VCaP (cell line): ENCODE measurements around the gene EML4.
"Not testable (repeated sequence)": the region's sequence is repeated elsewhere in the genome, so short reads cannot be mapped to it uniquely, and the experiment has no call there.

Experiments
- H3K27ac ChIP-seq: fragments of 450-650 bp; 2 replicates; pipeline ENCODE4 v1.5.1; 2017
- TF ChIP-seq, protein P1 (sequence below): fragments of 450-650 bp; conservative IDR thresholded peaks from 2 replicates; pipeline ENCODE4 v1.5.1; 2017; ENCODE audit warnings: mild to moderate bottlenecking, moderate library complexity

EML4 gene, protein sequence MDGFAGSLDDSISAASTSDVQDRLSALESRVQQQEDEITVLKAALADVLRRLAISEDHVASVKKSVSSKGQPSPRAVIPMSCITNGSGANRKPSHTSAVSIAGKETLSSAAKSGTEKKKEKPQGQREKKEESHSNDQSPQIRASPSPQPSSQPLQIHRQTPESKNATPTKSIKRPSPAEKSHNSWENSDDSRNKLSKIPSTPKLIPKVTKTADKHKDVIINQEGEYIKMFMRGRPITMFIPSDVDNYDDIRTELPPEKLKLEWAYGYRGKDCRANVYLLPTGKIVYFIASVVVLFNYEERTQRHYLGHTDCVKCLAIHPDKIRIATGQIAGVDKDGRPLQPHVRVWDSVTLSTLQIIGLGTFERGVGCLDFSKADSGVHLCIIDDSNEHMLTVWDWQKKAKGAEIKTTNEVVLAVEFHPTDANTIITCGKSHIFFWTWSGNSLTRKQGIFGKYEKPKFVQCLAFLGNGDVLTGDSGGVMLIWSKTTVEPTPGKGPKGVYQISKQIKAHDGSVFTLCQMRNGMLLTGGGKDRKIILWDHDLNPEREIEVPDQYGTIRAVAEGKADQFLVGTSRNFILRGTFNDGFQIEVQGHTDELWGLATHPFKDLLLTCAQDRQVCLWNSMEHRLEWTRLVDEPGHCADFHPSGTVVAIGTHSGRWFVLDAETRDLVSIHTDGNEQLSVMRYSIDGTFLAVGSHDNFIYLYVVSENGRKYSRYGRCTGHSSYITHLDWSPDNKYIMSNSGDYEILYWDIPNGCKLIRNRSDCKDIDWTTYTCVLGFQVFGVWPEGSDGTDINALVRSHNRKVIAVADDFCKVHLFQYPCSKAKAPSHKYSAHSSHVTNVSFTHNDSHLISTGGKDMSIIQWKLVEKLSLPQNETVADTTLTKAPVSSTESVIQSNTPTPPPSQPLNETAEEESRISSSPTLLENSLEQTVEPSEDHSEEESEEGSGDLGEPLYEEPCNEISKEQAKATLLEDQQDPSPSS

DNA sequence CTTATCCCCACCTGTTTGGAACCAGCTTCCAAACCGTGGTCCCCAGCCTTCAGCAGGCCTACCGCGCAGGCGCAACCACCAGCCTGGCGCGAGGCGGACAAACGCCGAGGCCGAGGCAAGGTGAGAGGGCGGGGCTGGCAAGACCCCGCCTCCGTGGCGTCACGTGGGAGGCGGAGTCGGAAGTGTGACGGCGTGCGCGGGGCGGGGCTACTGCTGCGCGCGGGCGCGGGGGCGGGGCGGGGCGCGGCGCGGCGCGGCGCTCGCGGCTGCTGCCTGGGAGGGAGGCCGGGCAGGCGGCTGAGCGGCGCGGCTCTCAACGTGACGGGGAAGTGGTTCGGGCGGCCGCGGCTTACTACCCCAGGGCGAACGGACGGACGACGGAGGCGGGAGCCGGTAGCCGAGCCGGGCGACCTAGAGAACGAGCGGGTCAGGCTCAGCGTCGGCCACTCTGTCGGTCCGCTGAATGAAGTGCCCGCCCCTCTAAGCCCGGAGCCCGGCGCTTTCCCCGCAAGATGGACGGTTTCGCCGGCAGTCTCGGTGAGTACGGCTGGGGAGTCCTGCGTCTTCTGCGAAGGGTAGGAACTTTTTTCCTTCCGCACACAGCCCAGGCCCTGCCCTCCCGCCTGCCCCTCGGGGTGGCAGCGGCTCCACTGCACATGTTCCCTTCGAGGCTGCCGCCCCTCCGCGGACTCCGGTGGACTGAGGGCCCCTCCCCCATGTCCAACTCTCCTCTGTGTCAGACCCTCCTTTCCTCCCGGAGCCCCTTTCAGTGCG lies at the start of gene EML4:
EML4 (plus strand) TSS at position 254 of the 774 bp plus-strand sequence; CDS start at position 513, 259 bp downstream.
- peak within 1 kb of the TSS; percentile 79 for H3K27ac ChIP-seq
- TF ChIP-seq, protein P1, sequence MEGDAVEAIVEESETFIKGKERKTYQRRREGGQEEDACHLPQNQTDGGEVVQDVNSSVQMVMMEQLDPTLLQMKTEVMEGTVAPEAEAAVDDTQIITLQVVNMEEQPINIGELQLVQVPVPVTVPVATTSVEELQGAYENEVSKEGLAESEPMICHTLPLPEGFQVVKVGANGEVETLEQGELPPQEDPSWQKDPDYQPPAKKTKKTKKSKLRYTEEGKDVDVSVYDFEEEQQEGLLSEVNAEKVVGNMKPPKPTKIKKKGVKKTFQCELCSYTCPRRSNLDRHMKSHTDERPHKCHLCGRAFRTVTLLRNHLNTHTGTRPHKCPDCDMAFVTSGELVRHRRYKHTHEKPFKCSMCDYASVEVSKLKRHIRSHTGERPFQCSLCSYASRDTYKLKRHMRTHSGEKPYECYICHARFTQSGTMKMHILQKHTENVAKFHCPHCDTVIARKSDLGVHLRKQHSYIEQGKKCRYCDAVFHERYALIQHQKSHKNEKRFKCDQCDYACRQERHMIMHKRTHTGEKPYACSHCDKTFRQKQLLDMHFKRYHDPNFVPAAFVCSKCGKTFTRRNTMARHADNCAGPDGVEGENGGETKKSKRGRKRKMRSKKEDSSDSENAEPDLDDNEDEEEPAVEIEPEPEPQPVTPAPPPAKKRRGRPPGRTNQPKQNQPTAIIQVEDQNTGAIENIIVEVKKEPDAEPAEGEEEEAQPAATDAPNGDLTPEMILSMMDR, result no peak

DNA sequence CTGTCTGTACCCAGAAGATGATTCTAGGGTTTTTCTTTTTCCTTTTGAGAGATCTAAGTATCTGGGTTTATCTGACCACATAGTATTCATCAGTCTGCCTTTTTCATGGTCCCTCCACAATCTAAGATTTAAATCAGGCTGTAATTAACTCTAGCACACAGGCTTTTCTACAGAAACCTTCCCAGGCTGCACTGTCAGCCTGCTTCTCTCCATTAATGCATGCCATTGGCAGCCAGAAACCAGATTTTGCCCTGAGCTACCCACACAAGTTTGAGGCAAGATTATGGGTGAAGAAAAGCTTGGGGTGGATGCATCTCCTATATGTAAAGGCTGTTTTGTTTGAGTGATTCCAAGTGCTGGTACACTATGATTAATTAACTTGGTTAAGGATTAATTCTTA lies 45.7 kb upstream of the EML4 start:
- TF ChIP-seq, protein P1, result no peak
- H3K27ac ChIP-seq, result no peak overlapping the region

DNA sequence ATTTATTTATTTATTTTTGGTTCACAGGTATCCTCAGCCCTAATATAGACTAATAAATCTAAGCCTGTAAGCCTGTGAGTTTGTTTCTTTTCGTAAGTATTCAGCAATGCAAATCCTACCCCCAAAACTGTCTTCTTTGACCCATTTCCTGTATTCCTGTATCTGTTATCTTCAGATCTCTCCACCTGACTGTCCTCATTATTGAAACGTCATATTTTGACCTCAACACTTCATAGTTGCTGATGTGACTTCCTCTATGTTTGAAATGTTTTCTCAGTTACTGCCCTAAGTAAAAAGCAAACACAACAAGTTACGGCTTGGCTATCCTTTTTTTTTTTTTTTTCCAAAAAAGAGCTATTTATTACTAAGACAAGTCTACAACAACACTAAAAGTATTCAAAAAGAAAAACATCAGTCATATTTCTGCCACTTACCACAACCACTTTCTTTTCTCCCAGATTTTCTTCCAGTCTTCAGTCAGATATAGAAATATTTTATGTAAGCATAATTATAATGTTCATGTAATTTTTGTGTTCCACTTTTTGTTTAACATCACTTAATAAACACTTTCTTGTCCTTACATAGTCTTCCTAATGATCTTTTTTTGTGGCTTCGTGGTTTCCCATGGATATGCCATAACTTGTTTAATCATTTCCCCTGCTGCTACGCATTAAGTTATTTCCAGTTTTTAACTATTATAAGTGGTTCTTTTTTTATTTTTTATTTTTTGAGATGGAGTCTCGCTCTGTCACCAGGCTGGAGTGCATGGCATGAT lies 45.0 kb upstream of the EML4 start:
- TF ChIP-seq, protein P1, result no peak
- H3K27ac ChIP-seq, result no peak overlapping the region

DNA sequence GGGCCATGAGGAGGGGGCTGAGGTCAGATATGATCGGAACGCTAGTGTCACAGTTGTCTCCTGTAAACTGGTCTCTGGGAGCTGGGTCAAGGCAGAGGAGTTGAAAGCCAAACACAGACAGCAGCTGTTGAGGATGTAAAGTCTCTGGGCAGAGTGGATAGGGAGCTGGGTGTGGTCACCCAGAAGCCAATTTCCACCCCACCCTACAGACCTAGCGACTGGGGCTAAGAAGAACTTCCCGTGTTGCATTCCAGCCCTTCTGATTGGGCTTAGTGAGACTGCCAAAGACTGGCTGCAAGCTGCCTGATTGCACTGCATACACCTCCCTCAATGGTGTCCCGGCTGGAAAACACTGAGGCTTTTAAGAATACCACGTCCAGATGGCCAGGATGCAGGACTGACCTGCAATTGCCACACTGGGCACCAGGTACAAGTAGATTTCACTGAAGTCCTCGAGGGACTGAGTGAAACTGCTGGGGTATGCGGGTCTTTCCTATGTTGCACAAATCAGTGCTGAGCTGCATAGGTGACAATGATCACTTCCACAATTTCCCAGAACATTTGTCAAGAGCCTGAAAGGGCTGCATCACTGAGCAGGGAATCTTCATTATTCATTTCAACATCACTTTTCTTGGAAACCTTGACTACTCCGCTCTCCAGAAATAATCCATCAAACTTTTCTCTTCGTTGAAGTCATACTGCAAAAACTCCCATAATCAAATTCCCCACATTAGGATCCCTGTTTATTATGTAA lies 43.1 kb upstream of the EML4 start:
- H3K27ac ChIP-seq, result no peak overlapping the region
- TF ChIP-seq, protein P1, result no peak

DNA sequence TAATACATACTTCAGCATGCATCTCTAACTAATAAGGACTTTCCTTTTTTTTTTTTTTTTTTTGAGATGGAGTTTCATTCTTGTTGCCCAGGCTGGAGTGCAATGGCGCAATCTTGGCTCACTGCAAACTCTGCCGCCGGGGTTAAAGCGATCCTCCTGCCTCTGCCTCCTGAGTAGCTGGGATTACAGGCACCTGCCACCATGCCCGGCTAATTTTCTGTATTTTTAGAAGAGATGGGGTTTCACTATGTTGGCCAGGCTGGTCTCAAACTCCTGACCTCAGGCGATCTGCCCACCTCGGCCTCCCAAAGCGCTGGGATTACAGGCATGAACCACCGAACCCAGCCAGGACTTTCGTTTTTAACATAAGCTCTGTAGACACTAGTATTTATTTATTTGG lies 42.3 kb upstream of the EML4 start:
- not testable (repeated sequence) for H3K27ac ChIP-seq

DNA sequence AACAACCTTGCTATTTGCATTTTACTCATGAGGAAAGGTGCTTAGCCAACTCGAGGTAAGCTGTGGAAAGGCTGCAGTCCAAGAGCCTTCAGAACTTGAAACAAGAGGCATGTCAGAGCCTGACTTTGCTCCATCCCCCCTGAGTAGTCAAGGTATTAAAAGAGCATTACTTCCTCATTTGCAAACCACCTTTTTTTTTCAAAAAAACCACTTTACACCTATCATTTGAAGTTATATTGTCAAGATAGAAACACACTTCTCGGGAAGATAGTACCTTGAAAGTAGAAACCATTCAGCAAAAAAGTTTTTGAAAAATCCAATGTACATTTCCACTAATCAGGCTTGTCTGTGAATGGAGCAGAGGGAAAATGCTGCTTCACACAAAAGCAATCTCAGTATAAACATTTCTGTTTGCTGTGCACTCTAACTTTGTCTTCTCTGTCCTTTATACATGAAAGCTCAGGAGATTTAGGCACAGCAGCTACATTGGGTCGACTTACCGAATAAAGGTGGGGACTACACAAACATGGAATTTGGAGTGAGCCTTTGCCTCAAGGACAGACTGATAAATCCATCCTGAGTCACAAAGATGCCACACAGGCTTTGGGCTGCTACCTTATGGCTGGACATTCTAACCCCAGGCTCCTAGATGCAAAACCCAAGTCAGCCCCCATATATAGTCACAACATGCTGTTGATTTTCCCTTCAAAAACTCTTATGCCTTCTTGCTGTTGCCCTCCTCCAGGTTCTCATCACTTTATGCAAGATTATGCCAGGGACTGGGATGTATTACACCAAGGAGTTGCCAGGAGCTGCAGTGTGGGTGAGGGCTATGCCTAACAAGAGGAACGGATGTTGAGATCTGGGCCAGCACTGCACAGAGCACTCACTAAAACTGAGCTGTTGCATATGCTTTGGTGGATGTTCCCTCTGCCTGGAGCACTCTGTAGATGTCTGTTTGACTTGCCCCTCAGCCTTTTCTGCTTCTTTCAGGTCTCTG lies 41.4 kb upstream of the EML4 start:
- H3K27ac ChIP-seq, result no peak overlapping the region
- TF ChIP-seq, protein P1, result no peak
